ENCODE data around the gene GCNT1.
"Not testable (repeated sequence)": the region's sequence is repeated elsewhere in the genome, so short reads cannot be mapped to it uniquely, and the experiment has no call there.

GCNT1 gene

DNA sequence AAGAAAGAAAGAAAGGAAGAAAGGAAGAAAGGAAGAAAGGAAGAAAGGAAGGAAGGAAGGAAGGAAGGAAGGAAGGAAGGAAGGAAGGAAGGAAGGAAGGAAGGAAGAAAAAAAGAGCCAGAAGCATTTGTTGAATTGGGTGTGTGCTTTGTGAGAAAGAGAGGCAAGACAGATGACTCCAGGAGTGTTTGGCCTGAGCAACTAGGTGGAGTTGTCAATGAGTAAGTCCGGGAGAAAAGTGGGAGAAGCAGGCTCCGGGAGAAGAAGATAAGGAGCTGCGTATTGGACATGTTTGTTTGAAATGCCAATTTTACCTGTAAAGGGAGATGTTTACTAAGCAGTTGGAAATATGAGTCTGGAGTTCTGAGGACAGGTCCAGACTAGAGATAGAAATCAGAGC is 15.1 kb upstream of the GCNT1 start:
- no peak for DNase-seq (ENCODE audit: low read depth in 3 of 3)

DNA sequence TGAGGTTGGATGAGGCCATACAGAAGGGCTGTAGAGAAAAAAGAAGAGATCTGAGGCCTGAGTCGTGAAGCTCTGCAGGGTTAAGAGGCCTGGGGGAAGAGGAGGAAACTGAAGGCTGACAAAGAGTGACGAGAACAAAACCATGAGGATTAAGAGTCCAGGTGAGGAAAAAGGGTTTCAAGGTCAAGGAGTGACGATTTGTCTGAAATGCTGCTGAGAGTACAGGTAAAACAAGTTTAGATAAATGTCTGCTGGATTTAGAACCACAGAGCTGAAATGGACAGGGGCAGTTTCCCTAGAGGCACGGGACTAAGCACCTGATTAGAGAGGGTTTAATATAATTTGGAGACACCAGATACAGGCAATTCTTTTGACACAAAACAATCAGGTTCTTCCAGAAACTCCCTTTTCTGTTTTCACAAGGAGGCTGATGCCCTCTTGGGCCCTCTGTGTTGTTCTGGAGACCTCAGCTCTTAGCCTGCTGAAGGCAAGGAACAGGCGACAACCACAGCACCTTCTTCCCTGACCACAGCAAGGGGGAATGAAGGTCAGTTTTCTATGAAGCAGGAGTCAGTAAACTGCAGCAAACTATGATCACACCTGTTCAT is 14.6 kb upstream of the GCNT1 start:
- no peak for DNase-seq (ENCODE audit: low read depth in 3 of 3)

DNA sequence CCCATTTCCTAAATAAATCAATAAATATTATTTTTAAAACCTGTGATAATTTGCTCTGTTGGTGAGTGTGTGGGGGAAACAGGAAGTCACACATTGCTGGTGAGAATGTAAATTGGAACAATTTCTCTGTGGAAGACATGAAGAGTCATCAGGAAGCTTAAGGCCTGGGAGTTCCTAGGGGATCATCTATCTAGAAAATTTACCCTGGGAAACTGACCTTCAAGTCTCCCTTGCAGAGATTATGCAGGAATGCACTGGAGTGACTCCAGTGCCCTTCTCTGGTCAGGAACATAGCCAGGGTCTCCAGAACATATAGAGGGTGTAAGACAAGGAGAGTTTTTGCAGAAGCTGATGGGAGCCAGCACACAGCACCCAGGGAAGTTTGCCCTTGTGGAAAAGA is 13.0 kb upstream of the GCNT1 start:
- DNase-seq (ENCODE audit: low read depth in 3 of 3) = no peak

DNA sequence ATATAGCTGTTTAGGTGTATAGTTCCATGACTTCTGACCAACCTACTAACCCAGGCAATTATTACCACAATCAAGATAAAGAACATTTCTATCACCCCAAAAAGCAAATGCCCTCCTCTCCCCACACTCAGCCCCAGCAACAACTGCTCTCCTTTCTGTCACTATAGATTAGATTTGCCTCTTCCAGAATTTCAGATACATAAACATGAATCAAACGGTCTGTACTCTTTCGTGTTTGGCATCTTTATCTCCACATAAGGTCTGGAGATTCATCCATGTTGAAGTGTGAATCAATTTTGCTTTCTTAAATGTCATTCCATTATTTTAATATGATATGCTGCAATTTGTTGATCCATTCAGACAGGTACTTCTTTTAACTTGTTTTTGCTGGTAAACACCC is 10.5 kb upstream of the GCNT1 start:
- no peak for DNase-seq (ENCODE audit: low read depth in 3 of 3)

DNA sequence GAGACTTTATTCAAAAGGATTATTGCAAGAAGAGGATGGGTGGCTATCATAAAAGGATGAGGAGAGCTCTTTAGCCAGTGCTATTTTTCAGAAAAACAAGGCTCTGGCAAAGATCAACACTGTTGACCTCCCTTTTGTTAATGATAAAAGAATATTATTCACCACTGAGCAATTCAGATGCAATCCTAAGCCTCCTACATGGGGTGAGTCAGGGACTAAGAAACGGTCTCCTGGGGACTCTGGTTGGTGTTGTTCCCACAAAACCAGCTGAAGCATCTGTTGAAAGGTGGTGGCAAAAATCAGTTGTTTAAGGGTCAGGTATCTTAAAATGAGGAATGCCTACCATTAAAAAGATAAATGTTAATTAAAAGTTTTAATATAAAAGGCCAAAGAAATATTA is 7.7 kb upstream of the GCNT1 start:
- DNase-seq (ENCODE audit: low read depth in 3 of 3) = no peak

DNA sequence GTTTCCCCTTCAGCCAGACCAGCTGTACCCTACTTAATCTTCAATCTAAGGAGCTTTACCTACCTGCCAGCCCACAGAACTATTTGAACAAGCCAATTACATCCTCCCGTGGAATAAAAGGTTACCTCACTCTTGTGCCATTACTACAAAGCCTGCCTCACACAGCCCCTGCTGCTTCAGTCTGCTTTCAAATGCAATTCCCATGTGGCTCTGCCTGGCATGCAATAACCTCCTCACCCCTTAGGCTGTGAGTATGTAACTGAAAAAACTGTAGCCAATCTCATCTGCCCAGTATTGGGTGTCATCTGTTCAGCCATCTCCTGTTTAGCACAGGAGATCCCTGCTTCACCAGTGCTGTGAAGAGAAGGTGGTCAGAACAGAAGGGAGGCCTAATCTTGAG is 6.1 kb upstream of the GCNT1 start:
- DNase-seq (ENCODE audit: low read depth in 3 of 3) = no peak

DNA sequence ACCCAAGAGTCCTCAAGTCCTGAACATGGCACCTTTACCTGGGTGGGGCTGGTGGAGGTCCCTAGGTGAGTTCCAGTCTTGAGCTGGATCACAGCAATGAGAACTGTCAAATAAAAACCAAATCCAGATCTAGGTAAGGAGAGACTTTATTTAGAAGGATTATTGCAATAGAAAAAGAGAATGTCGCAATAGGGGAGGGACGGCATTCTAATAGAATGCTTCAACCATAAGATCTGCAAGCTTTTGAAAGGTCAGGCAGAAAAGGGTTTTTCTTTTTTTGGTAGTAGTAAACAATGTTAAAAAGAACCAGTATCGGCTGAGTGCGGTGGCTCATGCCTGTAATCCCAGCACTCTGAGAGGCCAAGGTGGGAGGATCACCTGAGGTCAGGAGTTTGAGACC is 5.2 kb upstream of the GCNT1 start:
- no peak for DNase-seq (ENCODE audit: low read depth in 3 of 3)

DNA sequence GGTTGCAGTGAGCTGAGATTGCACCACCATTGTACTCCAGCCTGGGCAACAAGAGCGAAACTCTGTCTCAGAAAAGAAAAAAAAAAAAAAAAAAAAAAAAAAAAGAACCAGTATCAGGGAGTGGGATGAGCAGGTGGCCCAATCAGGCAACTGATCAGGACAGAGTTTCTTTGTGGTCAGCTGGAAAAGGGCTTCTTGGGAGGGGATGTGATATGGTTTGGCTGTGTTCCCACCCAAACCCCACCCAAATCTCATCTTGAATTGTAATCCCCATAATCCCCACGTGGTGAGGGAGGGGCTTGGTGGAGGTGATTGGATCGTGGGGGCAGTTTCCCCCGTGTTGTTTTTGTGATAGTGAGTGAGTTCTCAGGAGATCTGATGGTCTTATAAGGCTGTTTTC is 4.7 kb upstream of the GCNT1 start:
- DNase-seq (ENCODE audit: low read depth in 3 of 3) = no peak

DNA sequence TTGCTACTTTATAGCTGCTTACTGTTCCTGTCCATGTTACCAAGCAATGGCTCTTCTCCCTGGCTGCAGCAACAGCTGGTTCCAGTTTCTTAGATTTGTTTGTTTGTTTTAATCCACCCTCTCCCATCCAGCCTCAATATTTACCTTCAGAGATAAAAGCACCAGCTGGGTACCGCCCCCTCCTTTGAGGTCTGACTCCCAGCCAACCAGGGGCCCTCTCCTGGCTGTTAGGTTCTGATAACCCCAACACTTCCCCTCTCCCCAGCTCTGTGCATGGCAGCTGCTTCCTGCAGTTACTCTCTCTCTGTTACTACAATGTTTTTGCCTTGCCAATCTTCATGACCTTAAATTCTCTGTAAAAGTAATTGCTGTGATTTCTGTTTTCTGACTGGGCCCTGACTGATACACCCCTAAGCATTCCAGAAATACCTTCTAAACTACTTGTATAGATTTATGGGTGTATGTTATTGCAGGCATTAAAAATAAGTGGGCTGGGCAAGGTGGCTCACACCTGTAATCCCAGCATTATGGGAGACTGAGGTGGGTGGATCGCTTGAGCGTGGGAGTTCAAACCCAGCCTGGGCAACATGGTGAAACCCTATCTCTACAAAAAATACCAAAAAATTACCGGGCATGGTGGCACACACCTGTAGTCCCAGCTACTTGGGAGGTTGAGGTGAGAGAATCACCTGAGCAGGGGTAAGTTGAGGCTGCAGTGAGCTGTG is 2.6 kb upstream of the GCNT1 start:
- no peak for DNase-seq (ENCODE audit: low read depth in 3 of 3)

DNA sequence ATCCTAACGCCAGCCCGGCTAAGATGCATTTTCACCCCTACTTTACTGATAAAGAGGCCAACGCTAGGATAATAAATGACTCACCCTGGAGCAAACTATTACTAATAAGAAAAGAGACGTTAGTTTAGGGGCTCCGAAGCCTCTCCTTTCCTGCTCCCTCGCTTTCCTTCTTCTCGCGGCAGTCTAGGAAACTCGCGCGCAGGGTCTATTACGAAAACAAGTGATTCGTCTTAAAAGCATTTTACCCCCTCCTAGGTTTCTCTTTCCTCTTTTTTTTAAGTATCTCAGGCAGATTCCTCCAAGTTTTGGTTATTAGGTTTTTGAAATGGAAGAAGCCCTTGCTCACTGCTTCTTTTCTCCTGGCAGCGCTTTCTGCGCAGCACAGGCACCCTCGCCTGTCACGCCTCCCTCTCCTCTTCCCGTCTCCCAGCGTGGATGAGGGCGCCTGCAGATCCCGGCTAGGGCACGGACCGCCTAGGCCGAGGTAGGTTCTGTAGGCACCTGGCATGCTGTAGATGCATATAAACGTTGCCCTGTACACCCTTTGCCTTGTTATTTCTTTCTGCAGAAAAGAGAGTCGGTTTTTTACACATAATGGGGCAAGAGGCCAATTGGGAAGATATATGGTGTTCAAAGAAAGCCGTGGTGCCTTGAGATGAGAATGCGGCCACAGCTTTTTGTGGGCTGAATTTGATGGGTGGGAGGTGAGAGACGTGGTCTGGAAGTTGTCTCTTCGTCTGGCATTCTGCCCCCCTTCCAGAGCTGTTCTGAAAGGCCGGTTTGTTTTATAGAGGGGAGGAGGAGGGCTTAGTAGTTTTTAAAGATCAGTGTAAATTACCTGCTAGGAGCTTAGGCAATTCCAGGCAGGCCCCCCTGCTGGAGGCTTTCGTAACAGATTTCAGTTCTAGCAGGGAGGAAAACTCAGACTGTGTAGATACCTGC is 983 bp downstream of the GCNT1 start:
- DNase-seq (ENCODE audit: low read depth in 3 of 3) = no peak

DNA sequence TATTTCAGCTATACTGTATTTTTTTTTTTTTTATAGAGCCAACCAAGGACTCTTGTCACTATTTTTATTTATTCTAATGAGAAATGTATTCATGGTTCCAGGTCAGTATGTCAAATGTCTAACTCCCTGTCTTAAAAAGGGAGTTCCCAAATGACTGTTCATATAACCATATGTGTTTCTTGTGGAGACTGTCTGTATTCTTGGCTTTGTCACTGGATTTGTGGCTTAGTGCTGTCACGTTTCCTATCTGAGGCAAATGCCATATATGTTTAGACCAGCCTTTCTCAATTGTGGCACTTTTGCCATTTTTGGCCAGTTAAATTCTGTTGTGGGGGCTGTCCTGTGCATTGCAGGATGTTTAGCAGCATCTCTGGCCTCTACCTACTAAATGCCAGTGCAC is 3.1 kb downstream of the GCNT1 start:
- no peak for DNase-seq (ENCODE audit: low read depth in 3 of 3)

DNA sequence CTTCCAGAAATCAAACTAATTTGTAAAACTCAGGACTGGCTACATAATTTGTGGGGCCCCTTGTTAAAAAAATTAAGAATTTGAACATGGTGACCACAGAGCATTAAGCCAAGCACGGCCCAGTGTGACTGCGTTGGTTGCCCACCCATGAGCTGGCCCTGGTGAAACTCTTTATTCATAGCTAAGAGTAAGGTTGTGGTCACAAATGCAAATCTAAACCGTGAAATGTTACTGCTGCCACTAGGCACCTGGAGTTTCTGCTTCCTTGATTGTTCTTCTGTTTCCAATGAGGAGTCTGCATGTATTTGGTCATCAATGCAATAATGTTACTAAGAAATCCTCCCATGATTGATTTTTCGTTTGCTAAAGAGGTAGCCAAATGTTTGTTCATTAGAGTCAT is 4.2 kb downstream of the GCNT1 start:
- DNase-seq (ENCODE audit: low read depth in 3 of 3) = no peak

DNA sequence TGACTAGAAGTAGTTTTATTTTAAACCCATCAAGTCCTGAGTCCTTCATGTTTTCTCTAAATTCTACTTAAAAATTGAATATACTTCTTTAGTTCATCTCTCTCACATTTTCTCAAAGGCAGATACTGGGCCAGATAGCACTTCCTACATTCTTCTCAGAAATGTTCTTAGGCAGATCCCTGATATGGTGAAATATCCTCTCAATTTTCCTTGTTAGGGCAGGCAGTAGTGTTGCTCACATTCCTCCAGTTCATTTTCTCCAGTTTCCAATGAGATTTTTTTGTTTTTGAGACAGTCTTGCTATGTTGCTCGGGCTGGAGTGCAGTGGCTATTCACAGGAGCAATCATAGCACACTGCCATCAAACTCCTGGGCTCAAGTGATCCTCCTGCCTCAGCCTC is 5.7 kb downstream of the GCNT1 start:
- no peak for DNase-seq (ENCODE audit: low read depth in 3 of 3)

DNA sequence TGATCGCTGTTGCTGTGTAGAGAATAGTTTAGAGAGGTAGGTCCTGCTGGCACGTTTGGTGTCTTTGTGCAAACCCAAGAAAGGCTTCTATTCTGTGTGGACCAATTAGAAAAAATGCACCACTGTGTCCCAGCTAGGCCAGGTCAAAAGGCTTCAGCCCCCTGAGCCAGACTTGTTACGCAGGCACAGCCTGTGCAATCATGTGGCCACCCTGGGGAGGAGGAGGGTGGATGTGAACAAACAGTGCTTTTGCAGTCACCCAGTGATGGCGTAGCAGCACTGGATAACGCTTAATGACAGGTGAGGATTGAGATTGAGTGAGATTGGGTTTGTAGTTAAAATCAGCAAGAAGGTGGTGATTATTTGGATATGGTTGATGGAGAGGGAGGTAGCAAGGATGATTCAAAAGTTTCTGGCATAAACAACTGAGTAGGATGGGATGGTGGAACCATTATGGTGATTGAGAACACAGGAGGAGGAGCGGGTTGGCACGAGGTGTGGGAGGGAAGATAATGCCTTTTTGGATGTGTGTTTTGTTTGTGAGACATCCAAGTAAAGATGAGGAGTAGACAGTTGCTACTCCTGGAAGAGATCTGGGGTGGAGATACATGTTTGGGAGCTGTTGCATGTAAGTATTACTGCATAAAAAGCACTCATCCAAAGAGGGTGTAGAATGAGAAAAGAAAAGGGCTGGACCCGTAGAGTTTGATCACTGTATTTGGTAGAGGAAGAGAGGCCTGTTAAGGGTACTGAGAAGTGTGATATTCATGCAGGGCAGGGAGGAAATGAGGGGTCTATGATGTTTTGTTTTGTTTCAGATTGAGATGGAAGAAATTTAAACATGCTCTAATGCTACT is 6.7 kb downstream of the GCNT1 start:
- DNase-seq (ENCODE audit: low read depth in 3 of 3) = no peak

DNA sequence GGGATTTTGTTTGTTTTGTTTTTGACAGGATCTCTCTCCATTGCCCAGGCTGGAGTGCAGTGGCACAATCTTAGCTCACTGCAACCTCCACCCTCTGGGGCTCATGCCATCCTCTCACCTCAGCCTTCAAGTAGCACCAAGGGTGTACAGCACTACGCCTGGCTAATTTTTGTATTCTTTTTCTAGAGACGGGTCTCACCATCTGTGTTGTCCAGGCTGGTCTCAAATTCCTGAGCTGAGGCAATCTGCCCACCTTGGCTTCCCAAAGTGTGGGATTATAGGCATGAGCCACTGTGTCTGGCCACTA is 7.3 kb downstream of the GCNT1 start:
- DNase-seq (ENCODE audit: low read depth in 3 of 3) = no peak

DNA sequence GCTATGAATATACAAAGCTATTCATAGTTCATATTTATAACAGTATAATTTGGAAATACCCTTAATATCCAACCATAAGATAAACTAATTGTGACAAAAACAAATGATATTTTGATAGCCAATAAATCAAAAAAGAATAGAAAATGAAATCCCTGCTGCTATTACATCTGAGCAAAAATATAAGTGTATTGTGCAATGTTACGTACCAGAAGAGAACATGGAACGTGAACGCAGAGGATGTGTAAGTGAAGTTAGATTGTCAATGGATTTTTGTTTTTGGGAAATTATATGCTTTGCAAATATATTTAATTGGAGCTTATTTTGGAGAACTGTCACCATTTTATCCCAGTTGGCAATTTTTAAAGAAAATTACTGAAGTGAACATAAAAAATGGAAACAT is 15.4 kb downstream of the GCNT1 start:
- no peak for DNase-seq (ENCODE audit: low read depth in 3 of 3)

DNA sequence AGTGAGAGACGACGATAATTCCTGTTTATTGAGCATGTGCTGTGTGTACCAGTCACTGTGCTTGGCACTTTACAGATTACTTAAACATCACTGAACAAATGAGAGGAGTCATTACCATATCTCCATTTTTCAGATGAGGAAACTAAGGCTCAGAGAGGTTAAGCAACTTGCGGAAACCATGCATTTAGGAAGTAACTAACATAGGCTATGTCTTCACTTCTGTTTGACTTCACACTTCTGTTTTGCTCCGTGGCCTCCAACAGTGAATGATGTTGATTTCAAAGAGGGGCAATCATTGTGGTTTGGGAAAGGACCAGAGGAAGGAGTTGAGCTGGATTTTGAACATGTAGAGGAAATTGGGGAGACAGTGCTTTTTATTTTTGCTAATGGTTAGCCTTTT is 16.7 kb downstream of the GCNT1 start:
- no peak for DNase-seq (ENCODE audit: low read depth in 3 of 3)

DNA sequence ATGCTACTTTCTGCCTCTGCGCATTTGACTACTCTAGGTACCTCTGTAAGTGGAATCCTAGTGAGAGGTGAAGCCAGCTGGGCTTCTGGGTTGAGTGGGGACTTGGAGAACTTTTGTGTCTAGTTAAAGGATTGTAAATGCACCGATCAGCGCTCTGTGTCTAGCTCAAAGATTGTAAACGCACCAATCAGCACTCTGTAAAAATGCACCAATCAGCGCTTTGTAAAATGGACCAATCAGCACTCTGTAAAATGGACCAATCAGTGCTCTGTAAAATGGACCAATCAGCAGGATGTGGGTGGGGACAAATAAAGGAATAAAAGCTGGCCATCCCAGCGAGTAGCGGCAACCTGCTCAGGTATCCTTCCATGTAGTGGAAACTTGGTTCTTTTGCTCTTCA is 18.8 kb downstream of the GCNT1 start:
- not testable (repeated sequence) for DNase-seq (ENCODE audit: low read depth in 3 of 3)

DNA sequence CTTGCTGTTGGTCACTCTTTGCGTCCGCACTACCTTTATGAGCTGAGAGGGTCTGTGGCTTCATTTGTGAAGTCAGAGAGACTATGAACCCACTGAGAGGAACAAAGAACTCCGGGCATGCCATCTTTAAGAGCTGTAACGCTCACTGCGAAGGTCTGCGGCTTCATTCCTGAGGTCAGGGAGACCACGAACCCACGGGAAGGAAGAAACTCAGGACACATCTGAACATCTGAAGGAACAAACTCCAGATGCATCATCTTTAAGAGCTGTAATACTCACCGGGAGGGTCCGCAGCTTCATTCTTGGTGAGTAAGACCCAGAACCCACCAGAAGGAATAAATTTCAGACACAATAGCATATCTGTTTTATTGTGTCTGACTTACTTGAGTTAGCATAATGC is 19.2 kb downstream of the GCNT1 start:
- DNase-seq (ENCODE audit: low read depth in 3 of 3) = no peak

DNA sequence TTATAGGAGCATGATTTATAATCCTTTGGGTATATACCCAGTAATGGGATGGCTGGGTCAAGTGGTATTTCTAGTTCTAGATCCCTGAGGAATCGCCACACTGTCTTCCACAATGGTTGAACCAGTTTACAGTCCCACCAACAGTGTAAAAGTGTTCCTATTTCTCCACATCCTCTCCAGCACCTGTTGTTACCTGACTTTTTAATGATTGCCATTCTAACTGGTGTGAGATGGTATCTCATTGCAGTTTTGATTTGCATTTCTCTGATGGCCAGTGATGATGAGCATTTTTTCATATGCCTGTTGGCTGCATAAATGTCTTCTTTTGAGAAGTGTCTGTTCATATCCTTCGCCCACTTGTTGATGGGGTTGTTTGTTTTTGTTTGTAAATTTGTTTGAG is 20.4 kb downstream of the GCNT1 start:
- DNase-seq (ENCODE audit: low read depth in 3 of 3) = not testable (repeated sequence)

DNA sequence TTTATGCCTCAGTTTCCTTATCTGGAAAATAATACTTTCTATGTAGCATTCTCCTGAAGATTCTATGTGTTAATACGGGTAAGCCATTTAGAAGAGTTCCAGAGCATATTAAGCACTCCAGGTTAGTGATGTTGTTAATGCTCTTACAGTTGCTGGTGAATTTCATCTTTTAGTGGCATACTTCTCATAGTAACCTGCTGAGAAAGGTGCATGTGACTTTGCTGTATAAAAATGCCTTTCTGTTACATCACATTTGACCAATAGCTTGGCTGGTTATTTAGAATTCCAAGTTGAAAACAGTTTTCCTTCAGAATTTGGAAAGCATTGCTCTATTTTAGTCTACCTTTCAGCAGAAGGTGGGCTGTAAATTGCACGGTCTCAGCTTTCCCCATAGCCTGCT is 27.2 kb downstream of the GCNT1 start:
- no peak for DNase-seq (ENCODE audit: low read depth in 3 of 3)
